ENCODE data around the gene AKR1C1. TPM values are rescaled to one million over a fixed set of nuclear protein-coding genes. Genes with fewer than 3 reads are reported as not detected.
A peak's percentile ranks its signal among the peaks of the same experiment; 100 is the strongest.

AKR1C1 gene
- total and polyA plus RNA-seq, 2 of the 4 experiments (the other 2 are of a cell fraction) = 5.0 to 5.4 TPM

GRCh38 chr10:5018134-5018533, 54.9 kb downstream of the AKR1C1 start:
- dilution Hi-C loops (cut with HindIII; ENCODE audit: low sequenced_read_pairs, unreplicated experiment) = no loop called here
- no CpG with 5 or more reads among the region's 3 CpGs for WGBS, 2 experiments (ENCODE audit: extremely low coverage in 2 of 2, insufficient read length in 1 of 2)

More at GRCh38 chr10:5018134-5018533, 54.9 kb downstream of the AKR1C1 start:
- Histone ChIP-seq H4K5ac (ENCODE audit: low read depth, low read length) (no peak overlapping the region), H3K56ac (ENCODE audit: extremely low read depth, insufficient read depth, low read length) (no peak overlapping the region), H3K18ac (ENCODE audit: low read depth, low read length) (no peak overlapping the region), H2BK15ac (ENCODE audit: low read depth, low read length) (no peak overlapping the region), H3K36me3 (ENCODE audit: control insufficient read depth, insufficient read depth, low read length) (no peaks in the 10 kb centered on the region), H4K20me1 (ENCODE audit: insufficient read depth, low read length) (no peaks in the 10 kb centered on the region), H2AK5ac (ENCODE audit: low read depth, low read length) (no peak overlapping the region), H2BK5ac (ENCODE audit: low read depth, low read length, poor library complexity, severe bottlenecking) (no peak overlapping the region), H3K4ac (ENCODE audit: low read depth, low read length) (no peak overlapping the region), H3K27ac (ENCODE audit: insufficient read depth, low read length) (no peak overlapping the region), H4K8ac (ENCODE audit: low read depth in 2 of 2, low read length in 2 of 2) (no peak overlapping the region), H3K4me1 (ENCODE audit: control insufficient read depth, insufficient read depth, low read length) (peaks cover 3% of the 10 kb centered on the region; the same call in 1 of the 2 replicates), H2AFZ (replicated peaks; ENCODE audit: low read length, poor library complexity) (no peak overlapping the region), H2AK9ac (replicated peaks; ENCODE audit: low read depth, low read length, poor library complexity) (no peak overlapping the region), H3K4me3 (ENCODE audit: insufficient read depth, low read depth, low read length) (no peak overlapping the region), H3K23ac (ENCODE audit: low read depth, low read length) (no peak overlapping the region), H4K91ac (ENCODE audit: insufficient read depth, low read depth, low read length) (no peak overlapping the region), H3K9me3 (ENCODE audit: control insufficient read depth, insufficient read depth, low read length) (no peaks in the 10 kb centered on the region), H3K27me3 (ENCODE audit: control insufficient read depth, insufficient read depth, low read length) (no peaks in the 10 kb centered on the region), H3K14ac (replicated peaks; ENCODE audit: low read depth, low read length) (no peak overlapping the region), H2BK20ac (ENCODE audit: low read depth, low read length) (no peak overlapping the region), H2BK120ac (ENCODE audit: low read depth, low read length) (no peak overlapping the region), H3K4me2 (ENCODE audit: low read depth, low read length) (no peak overlapping the region), H3K9ac (ENCODE audit: low read depth, low read length) (no peak overlapping the region), H3K9me1 (ENCODE audit: insufficient read depth, low read length) (no peaks in the 10 kb centered on the region), H3K79me1 (ENCODE audit: low read depth in 1 of 2, low read length in 2 of 2) (no peaks in the 10 kb centered on the region; a peak in 1 of 4 replicates)
- BruUV-seq (replicated peaks) = no TSS peak
- in situ Hi-C loops (cut with MboI; ENCODE audit: low sequenced_read_pairs) = no loop called here
- CTCF ChIA-PET = interaction anchor here (1.1 kb wide), 1 partner anchor 168 kb away, joined by 5 read pairs; no protein-coding TSS in a partner anchor
- ATAC-seq (ENCODE audit: low read depth) (0 out of 2 replicates have a peak, but pooled peaks have one; percentile 4), DNase-seq (no peak)
- intact Hi-C loops (cut with micrococcal nuclease) = loop anchor here (2.0 kb wide), 2 partner anchors 77 to 265 kb away; partner anchors contain the start of gene AKR1C3
- POLR2A ChIA-PET (ENCODE audit: unreplicated experiment) = no interaction called here
- no peak for TF ChIP-seq RFX5 (IDR thresholded peaks at IDR 0.05; ENCODE audit: low read depth, low read length)
- TF ChIP-seq, protein P1, sequence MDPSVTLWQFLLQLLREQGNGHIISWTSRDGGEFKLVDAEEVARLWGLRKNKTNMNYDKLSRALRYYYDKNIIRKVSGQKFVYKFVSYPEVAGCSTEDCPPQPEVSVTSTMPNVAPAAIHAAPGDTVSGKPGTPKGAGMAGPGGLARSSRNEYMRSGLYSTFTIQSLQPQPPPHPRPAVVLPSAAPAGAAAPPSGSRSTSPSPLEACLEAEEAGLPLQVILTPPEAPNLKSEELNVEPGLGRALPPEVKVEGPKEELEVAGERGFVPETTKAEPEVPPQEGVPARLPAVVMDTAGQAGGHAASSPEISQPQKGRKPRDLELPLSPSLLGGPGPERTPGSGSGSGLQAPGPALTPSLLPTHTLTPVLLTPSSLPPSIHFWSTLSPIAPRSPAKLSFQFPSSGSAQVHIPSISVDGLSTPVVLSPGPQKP (IDR thresholded peaks at IDR 0.05; ENCODE audit: borderline replicate concordance, low read depth, low read length) = no peak
- TF ChIP-seq FOS (IDR thresholded peaks at IDR 0.05; ENCODE audit: low read depth, low read length) = no peak
- TF ChIP-seq POLR2A (IDR thresholded peaks at IDR 0.05; ENCODE audit: low read depth, low read length) = no peak
- TF ChIP-seq RCOR1 (IDR thresholded peaks at IDR 0.05; ENCODE audit: insufficient replicate concordance, low read length) = no peak
- TF ChIP-seq, protein P2, sequence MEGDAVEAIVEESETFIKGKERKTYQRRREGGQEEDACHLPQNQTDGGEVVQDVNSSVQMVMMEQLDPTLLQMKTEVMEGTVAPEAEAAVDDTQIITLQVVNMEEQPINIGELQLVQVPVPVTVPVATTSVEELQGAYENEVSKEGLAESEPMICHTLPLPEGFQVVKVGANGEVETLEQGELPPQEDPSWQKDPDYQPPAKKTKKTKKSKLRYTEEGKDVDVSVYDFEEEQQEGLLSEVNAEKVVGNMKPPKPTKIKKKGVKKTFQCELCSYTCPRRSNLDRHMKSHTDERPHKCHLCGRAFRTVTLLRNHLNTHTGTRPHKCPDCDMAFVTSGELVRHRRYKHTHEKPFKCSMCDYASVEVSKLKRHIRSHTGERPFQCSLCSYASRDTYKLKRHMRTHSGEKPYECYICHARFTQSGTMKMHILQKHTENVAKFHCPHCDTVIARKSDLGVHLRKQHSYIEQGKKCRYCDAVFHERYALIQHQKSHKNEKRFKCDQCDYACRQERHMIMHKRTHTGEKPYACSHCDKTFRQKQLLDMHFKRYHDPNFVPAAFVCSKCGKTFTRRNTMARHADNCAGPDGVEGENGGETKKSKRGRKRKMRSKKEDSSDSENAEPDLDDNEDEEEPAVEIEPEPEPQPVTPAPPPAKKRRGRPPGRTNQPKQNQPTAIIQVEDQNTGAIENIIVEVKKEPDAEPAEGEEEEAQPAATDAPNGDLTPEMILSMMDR (conservative IDR thresholded peaks at IDR 0.05; ENCODE audit: low read depth, low read length) = no peak
- no peak for TF ChIP-seq MAZ (IDR thresholded peaks at IDR 0.05; ENCODE audit: borderline replicate concordance, low read depth, low read length)

Measured in IMR-90 (cell line).